Forelimb muscle (tissue), 1 donor: ENCODE measurements around the gene HEMK1. TPM values are rescaled to one million over a fixed set of nuclear protein-coding genes. Genes with fewer than 3 reads are reported as not detected.

Experiments used
- DNase-seq: peaks from one replicate; pipeline ENCODE4 v3.0.0-alpha.2; 2013; ENCODE audit warnings: low read depth
- polyA plus RNA-seq: library from polyadenylated mRNA; unstranded; fragments of 120-200 nt; gene quantifications from one replicate; pipeline ENCODE4 v1.2.1, GENCODE V29; 2013; ENCODE audit not compliant: insufficient read length

HEMK1 gene
- polyA plus RNA-seq, 1 donor: 12.4 TPM

GRCh38 chr3:50600141-50600753 lies 30.9 kb downstream of the HEMK1 start:
- DNase-seq: no peak

DNA sequence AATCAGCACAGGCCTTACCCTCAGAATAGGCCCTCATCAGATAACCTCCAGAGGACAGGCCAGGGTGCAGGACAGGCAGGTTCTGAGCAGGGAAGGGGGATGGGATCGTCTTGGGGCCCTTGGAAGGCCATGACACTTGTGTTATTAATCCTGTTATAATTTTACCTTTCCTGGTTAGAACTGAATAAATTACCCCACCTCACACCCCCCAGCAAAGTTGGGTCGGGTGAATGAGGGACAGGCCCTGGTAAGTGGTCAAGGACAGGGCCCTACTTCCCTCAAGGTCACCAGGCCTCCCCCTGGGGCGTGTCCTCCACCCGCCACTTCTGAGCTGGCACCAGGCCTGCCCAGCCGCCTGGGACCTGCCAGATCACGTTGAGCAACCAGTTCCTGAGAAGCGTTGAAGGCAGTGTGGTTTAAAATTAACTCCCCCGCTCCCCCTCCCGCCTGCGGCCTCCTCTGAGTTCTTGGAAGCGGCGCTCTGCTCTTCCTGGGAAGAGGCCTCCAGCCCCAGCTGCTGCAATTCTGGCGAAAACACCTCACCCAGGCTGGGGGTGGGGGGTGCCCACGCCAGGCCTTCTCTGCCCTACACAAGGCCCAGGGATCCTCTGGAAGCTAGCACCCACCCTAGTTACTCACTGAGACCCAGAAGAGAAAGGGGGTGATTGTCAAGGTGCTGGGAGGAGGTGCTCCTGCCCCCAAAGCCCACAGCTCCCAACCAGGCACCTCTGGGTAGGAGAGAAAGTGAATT lies 31.7 kb downstream of the HEMK1 start:
- DNase-seq: peak; percentile 67

- no peak for DNase-seq
These were observed 33.4 kb downstream of the HEMK1 start for GRCh38 chr3:50602595-50603191.

DNA sequence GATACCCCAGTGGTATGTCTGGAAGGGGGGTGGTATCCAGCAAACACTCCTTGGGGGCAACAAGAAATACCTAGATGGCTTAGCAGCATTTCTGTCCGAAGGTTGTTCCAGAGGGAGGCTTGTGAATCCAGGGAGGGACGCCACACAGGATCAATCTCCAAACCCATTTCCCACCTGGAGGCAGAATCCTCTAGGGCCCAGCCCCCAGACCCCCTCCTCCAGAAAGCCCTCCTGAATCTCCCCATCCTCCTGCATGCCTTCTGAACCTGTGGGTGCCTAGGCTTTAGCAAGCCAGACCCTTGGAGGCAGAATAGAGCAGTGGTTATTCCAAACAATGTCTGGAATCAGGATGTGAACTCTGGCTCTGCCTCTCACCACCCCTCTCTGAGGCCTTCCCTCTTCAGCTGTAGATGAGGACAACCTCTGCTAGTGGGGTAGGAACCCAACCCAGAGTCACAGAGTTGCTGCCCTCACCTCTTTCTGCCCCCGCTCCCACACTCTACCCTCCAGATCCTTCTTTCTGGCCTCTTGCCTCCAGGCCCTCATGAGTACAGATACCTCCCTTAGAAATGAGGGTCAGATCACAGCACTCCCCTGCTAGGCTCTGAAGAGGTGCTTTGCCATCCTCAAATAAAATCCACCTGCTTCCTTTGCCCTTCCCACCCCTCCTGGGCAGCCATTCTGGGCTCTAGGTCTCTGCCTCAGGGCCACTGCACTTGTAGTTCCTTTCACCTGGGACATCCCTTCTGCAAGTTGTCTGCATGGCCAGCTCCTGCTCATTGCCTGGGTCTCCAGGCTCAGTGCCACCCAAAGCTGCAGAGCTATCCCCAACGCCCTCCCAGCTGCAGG lies 34.2 kb downstream of the HEMK1 start:
- DNase-seq: no peak

DNA sequence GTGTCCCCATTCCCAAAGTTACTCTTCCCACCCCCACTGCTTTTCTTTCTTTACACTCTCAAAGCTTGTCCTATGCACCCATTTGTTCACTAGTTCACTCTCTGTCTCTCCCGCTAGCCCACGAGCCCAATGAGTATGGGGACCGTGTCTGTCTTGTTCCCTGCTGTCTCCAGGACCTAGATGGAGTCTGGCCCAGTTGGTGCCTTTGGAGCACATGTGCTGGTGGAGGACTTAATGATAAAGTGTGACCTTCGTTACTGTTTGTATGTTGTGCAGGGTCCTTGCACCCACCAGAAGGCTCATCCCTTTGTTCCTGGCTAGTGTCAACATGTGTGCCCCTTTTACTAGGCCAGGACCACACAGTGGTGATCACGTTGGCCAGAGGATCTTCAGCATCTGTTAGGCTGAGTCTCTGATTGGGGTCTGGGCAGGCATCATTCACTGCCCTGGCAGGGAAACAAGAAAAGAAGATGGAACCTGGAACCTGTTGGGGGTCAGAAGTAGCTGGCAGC lies 34.8 kb downstream of the HEMK1 start:
- no peak for DNase-seq

DNA sequence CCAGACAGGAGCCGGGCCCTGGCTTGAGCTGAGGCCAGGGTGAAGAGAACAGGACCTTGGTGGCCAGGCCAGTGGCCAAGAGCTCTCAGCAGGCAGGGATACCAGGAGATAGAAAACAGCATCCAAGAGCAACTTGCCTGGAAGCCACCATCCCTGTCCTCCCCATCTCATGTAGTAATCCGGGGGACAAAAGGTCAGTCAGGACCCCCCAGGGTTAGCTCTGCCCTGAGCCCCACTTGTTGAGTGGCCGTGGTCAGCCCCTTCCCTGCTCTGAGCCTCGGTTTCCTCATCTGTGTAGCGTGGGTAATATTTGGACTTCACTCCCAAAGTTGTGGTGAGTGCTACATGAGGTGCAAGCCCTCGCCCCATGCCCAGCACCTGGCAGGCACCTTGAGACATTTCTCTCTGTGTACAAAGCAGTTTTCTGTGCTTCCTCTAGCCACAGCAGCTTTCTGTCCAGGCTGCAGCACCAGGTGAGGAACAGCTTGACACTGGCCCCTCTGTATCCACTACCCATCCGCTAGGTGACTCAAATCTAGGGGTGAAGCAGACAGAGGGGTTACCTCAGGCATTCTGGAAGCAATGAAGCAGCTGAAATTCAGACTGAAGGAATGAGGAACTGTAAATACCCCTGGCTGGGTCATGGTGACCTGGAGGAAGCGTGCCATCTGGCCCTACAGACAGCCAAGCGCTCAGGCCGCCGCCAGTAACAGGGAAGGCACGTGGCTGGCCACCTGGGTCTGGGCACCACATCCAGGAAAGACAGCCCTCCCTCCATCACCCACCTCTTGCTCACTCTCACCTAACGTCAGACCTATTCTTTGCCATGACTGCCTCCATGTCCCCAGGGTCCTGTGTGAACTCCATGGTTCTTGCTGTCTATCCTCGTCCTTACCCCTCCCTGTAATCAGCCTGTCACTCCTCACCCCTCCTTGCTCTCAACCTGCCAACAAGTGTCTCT lies 35.6 kb downstream of the HEMK1 start:
- no peak for DNase-seq

DNA sequence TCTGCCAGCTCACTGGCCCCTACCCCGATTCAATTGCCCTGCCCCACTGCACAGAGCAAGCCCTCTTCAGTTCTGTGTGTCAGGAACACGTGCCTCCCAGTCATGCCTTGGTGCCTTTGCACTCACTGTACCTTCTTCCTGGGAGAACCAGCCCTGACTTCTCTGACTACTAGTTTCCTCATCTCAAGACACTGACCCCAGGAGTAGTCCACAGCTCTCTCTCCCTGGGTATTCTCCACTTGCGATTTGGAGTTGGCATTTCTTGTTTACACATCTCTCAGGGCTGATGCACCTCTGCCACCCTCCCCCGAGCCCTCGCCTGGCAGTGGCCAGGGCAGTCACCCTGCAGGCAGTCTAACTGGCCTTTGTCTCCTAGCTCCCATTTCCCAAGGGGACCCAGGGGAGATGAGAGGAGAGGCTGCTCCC lies 36.6 kb downstream of the HEMK1 start:
- DNase-seq: no peak

DNA sequence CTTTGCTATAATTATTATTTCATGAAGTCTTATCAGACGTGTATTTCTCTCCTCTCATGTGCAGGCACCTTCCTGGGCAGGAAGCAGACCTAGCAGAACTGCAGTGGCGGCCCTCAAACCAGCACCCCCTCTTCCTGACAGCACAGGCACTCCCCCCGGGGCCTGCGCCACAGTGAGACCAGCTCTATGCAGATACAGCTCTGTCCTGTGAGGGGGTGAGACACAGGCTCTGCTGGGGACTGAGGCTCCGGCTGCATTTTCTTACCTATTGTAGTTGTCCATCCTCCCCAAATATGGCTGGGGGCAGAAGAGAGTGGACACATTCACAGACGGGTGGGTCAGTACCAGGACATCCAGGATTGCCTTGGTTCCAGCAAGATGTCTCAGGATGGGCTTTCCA lies 37.3 kb downstream of the HEMK1 start:
- no peak for DNase-seq

GRCh38 chr3:50607271-50608091 lies 38.2 kb downstream of the HEMK1 start:
- no peak for DNase-seq

GRCh38 chr3:50608278-50608677 lies 39.0 kb downstream of the HEMK1 start:
- no peak for DNase-seq

- no peak for DNase-seq
These were observed 39.9 kb downstream of the HEMK1 start for GRCh38 chr3:50609071-50609762.

DNA sequence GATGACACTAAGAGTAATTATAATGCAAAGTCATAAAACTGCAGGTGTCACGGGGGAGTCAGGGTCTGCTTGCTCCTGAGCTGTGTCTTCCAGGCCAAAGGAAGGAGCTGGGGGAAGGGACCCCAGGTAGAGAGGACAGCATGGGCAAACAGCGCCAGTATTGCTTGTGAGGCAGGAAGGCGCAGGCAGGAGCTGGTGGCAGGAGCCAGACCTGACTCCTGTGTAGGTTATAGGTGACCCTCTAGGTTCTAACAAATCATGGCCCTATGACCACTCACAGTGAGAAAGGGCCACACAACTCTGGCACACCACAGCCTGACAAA lies 40.4 kb downstream of the HEMK1 start:
- DNase-seq: no peak

DNA sequence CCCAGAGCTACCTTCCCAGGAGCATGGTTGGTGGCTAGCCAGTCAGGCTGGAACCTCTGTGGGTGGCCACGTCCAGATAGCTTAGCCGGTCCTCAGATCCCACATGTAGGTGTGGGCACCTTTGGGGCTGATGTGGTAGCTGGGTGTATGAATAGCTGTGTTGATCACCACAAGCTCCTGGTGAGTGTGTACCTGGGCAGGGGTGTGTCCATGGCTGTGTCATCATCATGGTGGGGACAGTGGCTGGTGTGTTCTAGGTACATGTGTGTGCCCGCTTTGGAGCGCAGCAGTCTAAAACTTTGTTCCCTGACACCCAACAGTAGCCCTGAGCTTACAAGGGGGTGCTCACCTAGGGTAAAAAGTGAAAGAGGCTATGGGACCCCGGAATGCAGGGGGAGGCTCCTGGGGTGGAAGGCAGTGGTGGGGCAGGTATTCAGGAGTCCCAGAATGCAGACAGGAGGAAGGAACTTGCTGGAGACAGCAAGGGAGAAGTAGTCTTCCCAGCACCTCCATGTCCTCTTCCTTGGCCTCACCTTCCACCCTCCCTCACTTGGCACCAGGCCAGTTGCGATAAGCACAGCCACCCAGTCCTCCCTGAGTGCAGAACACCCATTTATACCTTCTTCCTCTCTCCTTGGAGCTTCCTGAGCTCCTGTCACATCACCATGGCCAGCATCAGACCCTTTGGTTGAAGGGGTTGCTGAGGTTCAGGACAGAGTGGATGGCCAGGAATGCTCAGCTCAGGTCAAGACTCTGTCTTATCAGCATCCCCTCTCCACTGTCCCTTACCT lies 41.1 kb downstream of the HEMK1 start:
- no peak for DNase-seq

DNA sequence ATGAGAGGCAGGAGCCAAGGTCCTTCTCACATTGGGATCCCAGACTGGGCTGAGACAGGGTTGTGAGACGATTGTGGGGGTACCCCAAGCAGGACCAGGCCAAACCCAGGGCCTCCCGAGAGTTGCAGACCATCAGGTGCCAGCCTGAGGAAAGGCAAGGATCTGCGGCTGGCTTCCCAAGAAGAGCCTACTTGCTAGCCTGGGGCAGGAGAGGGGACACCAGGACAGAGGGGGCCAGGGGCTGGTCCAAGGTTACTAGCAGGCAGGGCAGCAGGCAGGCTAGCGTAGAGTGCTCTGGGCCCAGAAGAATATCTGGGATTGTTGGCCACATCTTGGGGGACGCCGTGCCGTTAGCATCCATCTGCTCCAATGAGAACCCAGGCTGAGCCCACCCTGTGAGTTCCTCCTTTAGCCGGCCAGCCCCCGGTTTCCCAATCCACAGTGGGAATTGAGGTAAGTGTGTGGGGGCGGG lies 41.7 kb downstream of the HEMK1 start:
- no peak for DNase-seq

GRCh38 chr3:50611464-50612233 lies 42.3 kb downstream of the HEMK1 start, which contains the start of gene CISH:
Gene CISH, minus strand, starts transcription at chr3:50611774. Its CDS starts 124 bp downstream, at chr3:50611650.
- DNase-seq: peak; percentile 92

GRCh38 chr3:50612234-50612882 lies 43.0 kb downstream of the HEMK1 start:
- no peak for DNase-seq
